HG02763 (cell line): ENCODE results near the gene CHAT.
"Not testable (repeated sequence)": the region's sequence is repeated elsewhere in the genome, so short reads cannot be mapped to it uniquely, and the experiment has no call there.

ENCODE experiments used
- ATAC-seq: cut with Tn5 transposase; IDR thresholded peaks from one replicate; pipeline ENCODE4 v1.9.1; 2021; ENCODE audit warnings: mild to moderate bottlenecking, moderate library complexity; ENCODE audit not compliant: unreplicated experiment

The CHAT gene

GRCh38 chr10:49679480-49679893 is 65.7 kb downstream of the CHAT start, which contains the start of gene C10orf53:
C10orf53 (plus strand) TSS chr10:49679651; CDS start chr10:49679698, 47 bp downstream.
- ATAC-seq: no peak

GRCh38 chr10:49682449-49682848 is 68.6 kb downstream of the CHAT start:
- not testable (repeated sequence) for ATAC-seq

GRCh38 chr10:49682879-49683278 is 69.0 kb downstream of the CHAT start:
- no peak for ATAC-seq

GRCh38 chr10:49686651-49687050 is 72.8 kb downstream of the CHAT start:
- ATAC-seq: no peak

- ATAC-seq: no peak
Observed at GRCh38 chr10:49688261-49688846, 74.5 kb downstream of the CHAT start.

GRCh38 chr10:49688920-49689319 is 75.1 kb downstream of the CHAT start:
- ATAC-seq: no peak

- ATAC-seq: no peak
Observed at GRCh38 chr10:49689882-49690510, 76.2 kb downstream of the CHAT start.

- ATAC-seq: no peak
Observed at GRCh38 chr10:49690698-49691356, 77.0 kb downstream of the CHAT start.

GRCh38 chr10:49691588-49691987 is 77.8 kb downstream of the CHAT start:
- no peak for ATAC-seq

GRCh38 chr10:49694466-49694865 is 80.6 kb downstream of the CHAT start:
- no peak for ATAC-seq

GRCh38 chr10:49696311-49696710 is 82.5 kb downstream of the CHAT start:
- ATAC-seq: no peak

- no peak for ATAC-seq
Observed at GRCh38 chr10:49698679-49699078, 84.8 kb downstream of the CHAT start.

GRCh38 chr10:49700211-49700610 is 86.4 kb downstream of the CHAT start:
- no peak for ATAC-seq

- no peak for ATAC-seq
Observed at GRCh38 chr10:49700997-49701396, 87.2 kb downstream of the CHAT start.

GRCh38 chr10:49707585-49707984 is 93.7 kb downstream of the CHAT start:
- no peak for ATAC-seq

- no peak for ATAC-seq
Observed at GRCh38 chr10:49709934-49710333, 96.1 kb downstream of the CHAT start.

- ATAC-seq: no peak
Observed at GRCh38 chr10:49710966-49711365, 97.1 kb downstream of the CHAT start.

- ATAC-seq: no peak
Observed at GRCh38 chr10:49711481-49711880, 97.6 kb downstream of the CHAT start.

GRCh38 chr10:49713266-49713665 is 99.4 kb downstream of the CHAT start:
- no peak for ATAC-seq
